ENCODE results near the gene ATF3. TPM values are rescaled to one million over a fixed set of nuclear protein-coding genes. Genes with fewer than 3 reads are reported as not detected.

Gene ATF3
- total and polyA plus RNA-seq, 2 donors (not counting 1 experiment from before 2014, with no cell fraction given): 33.8 to 35.7 TPM

DNA sequence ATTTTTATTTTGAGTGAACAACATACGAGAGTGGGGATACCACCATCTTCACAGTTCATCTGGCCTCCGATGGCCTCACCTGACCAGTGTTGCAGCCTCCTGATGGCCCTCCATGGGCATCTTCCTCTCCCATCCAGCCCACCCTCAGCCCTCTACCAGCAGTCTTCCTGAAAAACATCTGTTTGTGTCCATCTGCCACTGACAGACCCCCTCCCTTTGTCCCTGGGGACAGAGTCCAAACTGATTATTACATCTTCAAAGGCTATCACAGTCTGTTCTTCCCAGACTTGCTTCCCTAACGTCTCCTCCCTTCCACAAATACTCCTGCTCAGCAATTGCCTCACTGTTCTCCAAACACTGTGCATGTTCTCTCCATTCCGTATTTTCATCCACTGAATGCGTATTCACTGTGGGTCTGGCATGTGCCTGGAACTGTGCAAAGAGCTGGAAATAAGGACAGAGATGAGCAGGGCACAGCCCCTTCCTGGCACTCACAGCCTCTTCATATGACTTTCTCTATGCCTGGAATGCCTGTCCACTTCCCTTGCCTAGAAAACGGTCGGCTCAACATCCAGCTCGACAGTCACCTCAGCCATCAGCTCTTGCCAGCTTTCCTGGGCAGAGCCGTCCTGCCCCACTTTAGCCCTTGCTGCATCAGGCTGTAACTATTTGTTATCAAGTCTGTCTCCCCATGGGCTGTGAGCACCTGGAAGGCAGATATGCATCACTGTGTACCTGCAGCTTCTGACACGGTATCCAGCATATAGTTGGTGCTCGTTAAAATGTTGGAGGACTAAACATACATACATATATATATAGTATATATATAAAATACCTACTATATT lies 8.3 kb upstream of the ATF3 start:
- DNase-seq (ENCODE audit: low read depth in 2 of 2): no peak
- Histone ChIP-seq H3K27ac (ENCODE audit: insufficient read depth, low read length) (no peak overlapping the region), H3K27me3 (ENCODE audit: control insufficient read depth, insufficient read depth, low read length) (peaks cover 28% of the 10 kb centered on the region)

DNA sequence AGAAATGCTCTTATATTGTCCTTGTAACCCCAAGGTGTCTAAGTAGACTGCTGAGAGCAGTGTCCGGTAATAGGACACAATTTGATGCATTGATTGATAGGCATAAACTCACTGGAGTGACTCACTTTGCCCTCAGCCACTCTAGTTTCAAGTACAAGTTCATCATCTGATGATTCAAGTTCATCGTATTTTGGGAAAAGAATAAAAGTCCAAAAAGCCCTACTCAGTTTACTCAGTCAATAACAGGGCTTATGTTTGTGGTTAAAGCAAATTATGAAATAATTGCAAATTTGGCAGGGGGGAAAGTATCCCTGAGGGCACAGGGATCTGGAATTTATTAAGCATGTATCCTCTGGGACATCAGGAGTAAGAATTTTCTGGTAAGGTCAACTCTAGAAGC lies 7.6 kb upstream of the ATF3 start:
- no peaks in the 10 kb centered on the region for H3K79me2 ChIP-seq (ENCODE audit: control insufficient read depth, insufficient read depth, low read length)
- H3K4me1 ChIP-seq (ENCODE audit: control insufficient read depth, extremely low read depth, insufficient read depth, low read length): peaks cover 9% of the 10 kb centered on the region
- no peak overlapping the region for H3K27ac ChIP-seq (ENCODE audit: insufficient read depth, low read length)
- TF ChIP-seq, protein P1, sequence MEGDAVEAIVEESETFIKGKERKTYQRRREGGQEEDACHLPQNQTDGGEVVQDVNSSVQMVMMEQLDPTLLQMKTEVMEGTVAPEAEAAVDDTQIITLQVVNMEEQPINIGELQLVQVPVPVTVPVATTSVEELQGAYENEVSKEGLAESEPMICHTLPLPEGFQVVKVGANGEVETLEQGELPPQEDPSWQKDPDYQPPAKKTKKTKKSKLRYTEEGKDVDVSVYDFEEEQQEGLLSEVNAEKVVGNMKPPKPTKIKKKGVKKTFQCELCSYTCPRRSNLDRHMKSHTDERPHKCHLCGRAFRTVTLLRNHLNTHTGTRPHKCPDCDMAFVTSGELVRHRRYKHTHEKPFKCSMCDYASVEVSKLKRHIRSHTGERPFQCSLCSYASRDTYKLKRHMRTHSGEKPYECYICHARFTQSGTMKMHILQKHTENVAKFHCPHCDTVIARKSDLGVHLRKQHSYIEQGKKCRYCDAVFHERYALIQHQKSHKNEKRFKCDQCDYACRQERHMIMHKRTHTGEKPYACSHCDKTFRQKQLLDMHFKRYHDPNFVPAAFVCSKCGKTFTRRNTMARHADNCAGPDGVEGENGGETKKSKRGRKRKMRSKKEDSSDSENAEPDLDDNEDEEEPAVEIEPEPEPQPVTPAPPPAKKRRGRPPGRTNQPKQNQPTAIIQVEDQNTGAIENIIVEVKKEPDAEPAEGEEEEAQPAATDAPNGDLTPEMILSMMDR (conservative IDR thresholded peaks at IDR 0.05 in 1 of 2, IDR thresholded peaks at IDR 0.05 in 1 of 2; ENCODE audit: low read depth in 1 of 2, low read length in 2 of 2): no peak
- TF ChIP-seq EZH2 (IDR thresholded peaks at IDR 0.05; ENCODE audit: low read length, missing control alignments): no peak
- no peak overlapping the region for H3K9ac ChIP-seq (ENCODE audit: insufficient read depth, low read length)
- H3K4me2 ChIP-seq (ENCODE audit: extremely low read depth, insufficient read depth, low read length): no peak overlapping the region
- H3K4me3 ChIP-seq (replicated peaks in 1 of 4; ENCODE audit: control extremely low read depth in 1 of 4, insufficient read depth in 1 of 4, low read depth in 3 of 4, low read length in 4 of 4): no peak overlapping the region
- peaks cover 35% of the 10 kb centered on the region for H3K27me3 ChIP-seq (ENCODE audit: control insufficient read depth, insufficient read depth, low read length)
- DNase-seq (ENCODE audit: low read depth in 2 of 2): no peak
- no peaks in the 10 kb centered on the region for H3K9me3 ChIP-seq (ENCODE audit: control insufficient read depth, insufficient read depth, low read depth, low read length)
- H2AFZ ChIP-seq (ENCODE audit: low read length): no peak overlapping the region
- H3K36me3 ChIP-seq (ENCODE audit: control insufficient read depth, insufficient read depth, low read length): no peaks in the 10 kb centered on the region
- H4K20me1 ChIP-seq (ENCODE audit: control insufficient read depth, extremely low read depth, insufficient read depth, low read length): no peaks in the 10 kb centered on the region

More for the DNA sequence above, 8.3 kb upstream of the ATF3 start:
- H3K4me2 ChIP-seq (ENCODE audit: extremely low read depth, insufficient read depth, low read length): no peak overlapping the region
- TF ChIP-seq, protein P1 (conservative IDR thresholded peaks at IDR 0.05 in 1 of 2, IDR thresholded peaks at IDR 0.05 in 1 of 2; ENCODE audit: low read depth in 1 of 2, low read length in 2 of 2): no peak
- TF ChIP-seq EZH2 (IDR thresholded peaks at IDR 0.05; ENCODE audit: low read length, missing control alignments): no peak
- no peaks in the 10 kb centered on the region for H3K79me2 ChIP-seq (ENCODE audit: control insufficient read depth, insufficient read depth, low read length)
- no peak overlapping the region for H2AFZ ChIP-seq (ENCODE audit: low read length)
- no peaks in the 10 kb centered on the region for H3K9me3 ChIP-seq (ENCODE audit: control insufficient read depth, insufficient read depth, low read depth, low read length)
- no peaks in the 10 kb centered on the region for H4K20me1 ChIP-seq (ENCODE audit: control insufficient read depth, extremely low read depth, insufficient read depth, low read length)
- H3K4me3 ChIP-seq (replicated peaks in 1 of 4; ENCODE audit: control extremely low read depth in 1 of 4, insufficient read depth in 1 of 4, low read depth in 3 of 4, low read length in 4 of 4): no peak overlapping the region
- H3K36me3 ChIP-seq (ENCODE audit: control insufficient read depth, insufficient read depth, low read length): no peaks in the 10 kb centered on the region
- H3K9ac ChIP-seq (ENCODE audit: insufficient read depth, low read length): no peak overlapping the region
- peaks cover 12% of the 10 kb centered on the region for H3K4me1 ChIP-seq (ENCODE audit: control insufficient read depth, extremely low read depth, insufficient read depth, low read length)

DNA sequence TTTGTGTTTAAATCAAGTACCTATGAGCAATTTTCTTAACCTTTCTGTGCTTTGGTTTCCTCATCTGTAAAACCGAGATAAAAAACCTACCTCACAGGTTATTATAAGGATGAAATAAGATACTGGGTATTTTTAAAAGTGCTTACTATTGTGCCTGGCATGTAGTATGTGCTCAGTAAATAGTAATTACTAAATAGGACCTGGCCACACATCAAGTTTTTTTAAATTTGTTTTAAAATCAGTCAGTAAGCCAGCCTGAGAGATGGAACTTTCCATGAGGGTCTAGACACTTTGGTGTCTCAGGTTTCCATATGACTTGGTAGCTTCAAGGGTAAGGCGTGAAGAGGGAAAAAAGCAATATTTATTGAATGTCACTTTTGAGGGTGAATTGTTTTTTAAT lies 7.0 kb upstream of the ATF3 start:
- Histone ChIP-seq H3K27me3 (ENCODE audit: control insufficient read depth, insufficient read depth, low read length) (peaks cover 40% of the 10 kb centered on the region), H3K36me3 (ENCODE audit: control insufficient read depth, insufficient read depth, low read length) (no peaks in the 10 kb centered on the region), H4K20me1 (ENCODE audit: control insufficient read depth, extremely low read depth, insufficient read depth, low read length) (no peaks in the 10 kb centered on the region), H3K27ac (ENCODE audit: insufficient read depth, low read length) (no peak overlapping the region), H3K4me1 (ENCODE audit: control insufficient read depth, extremely low read depth, insufficient read depth, low read length) (peaks cover 8% of the 10 kb centered on the region), H3K9ac (ENCODE audit: insufficient read depth, low read length) (no peak overlapping the region), H3K4me2 (ENCODE audit: extremely low read depth, insufficient read depth, low read length) (no peak overlapping the region), H3K9me3 (ENCODE audit: control insufficient read depth, insufficient read depth, low read depth, low read length) (no peaks in the 10 kb centered on the region), H3K79me2 (ENCODE audit: control insufficient read depth, insufficient read depth, low read length) (no peaks in the 10 kb centered on the region), H3K4me3 (replicated peaks in 1 of 4; ENCODE audit: control extremely low read depth in 1 of 4, insufficient read depth in 1 of 4, low read depth in 3 of 4, low read length in 4 of 4) (no peak overlapping the region), H2AFZ (ENCODE audit: low read length) (no peak overlapping the region)
- no peak for DNase-seq (ENCODE audit: low read depth in 2 of 2)
- TF ChIP-seq, protein P1 (conservative IDR thresholded peaks at IDR 0.05 in 1 of 2, IDR thresholded peaks at IDR 0.05 in 1 of 2; ENCODE audit: low read depth in 1 of 2, low read length in 2 of 2): no peak
- TF ChIP-seq EZH2 (IDR thresholded peaks at IDR 0.05; ENCODE audit: low read length, missing control alignments): no peak
